Measurements from ENCODE around the gene RNF4.

RNF4 gene

GRCh38 chr4:2443956-2444740 lies 24.8 kb upstream of the RNF4 start:
- no peak for TF ChIP-seq CTCF (IDR thresholded peaks at IDR 0.05; ENCODE audit: borderline replicate concordance, insufficient read depth, low read depth, low read length)
- no peak overlapping the region for H3K4me3 ChIP-seq (ENCODE audit: low read depth, low read length)

- H3K4me3 ChIP-seq (ENCODE audit: low read depth, low read length) = no peak overlapping the region
- no peak for TF ChIP-seq CTCF (IDR thresholded peaks at IDR 0.05; ENCODE audit: borderline replicate concordance, insufficient read depth, low read depth, low read length)
These were observed 23.8 kb upstream of the RNF4 start for GRCh38 chr4:2445130-2445529.

- TF ChIP-seq CTCF (IDR thresholded peaks at IDR 0.05; ENCODE audit: borderline replicate concordance, insufficient read depth, low read depth, low read length) = no peak
- no peak overlapping the region for H3K4me3 ChIP-seq (ENCODE audit: low read depth, low read length)
These were observed 23.3 kb upstream of the RNF4 start for GRCh38 chr4:2445571-2445970.

- no peak overlapping the region for H3K4me3 ChIP-seq (ENCODE audit: low read depth, low read length)
- TF ChIP-seq CTCF (IDR thresholded peaks at IDR 0.05; ENCODE audit: borderline replicate concordance, insufficient read depth, low read depth, low read length) = no peak
These were observed 22.0 kb upstream of the RNF4 start for GRCh38 chr4:2446656-2447564.

- no peak for TF ChIP-seq CTCF (IDR thresholded peaks at IDR 0.05; ENCODE audit: borderline replicate concordance, insufficient read depth, low read depth, low read length)
- H3K4me3 ChIP-seq (ENCODE audit: low read depth, low read length) = no peak overlapping the region
These were observed 20.3 kb upstream of the RNF4 start for GRCh38 chr4:2448589-2448988.

GRCh38 chr4:2449051-2449450 lies 19.9 kb upstream of the RNF4 start:
- TF ChIP-seq CTCF (IDR thresholded peaks at IDR 0.05; ENCODE audit: borderline replicate concordance, insufficient read depth, low read depth, low read length) = no peak
- H3K4me3 ChIP-seq (ENCODE audit: low read depth, low read length) = no peak overlapping the region
